C4-2B (cell line): ENCODE measurements around the gene TEX261.

Source experiments
- CTCF ChIP-seq: fragments of 450-650 bp; conservative IDR thresholded peaks from 2 replicates; pipeline ENCODE4 v1.5.1; 2017; ENCODE audit warnings: mild to moderate bottlenecking
- ZFX ChIP-seq: fragments of 450-650 bp; IDR thresholded peaks from 2 replicates; pipeline ENCODE4 v1.6.1; 2017

GRCh38 chr2:71008342-71008741 is 13.7 kb upstream of the TEX261 start:
- TF ChIP-seq CTCF: no peak
- TF ChIP-seq ZFX: no peak
